Erythroblast (primary cell): ENCODE measurements around the gene PHF21B.

Experiments used
- GATA1 ChIP-seq: IDR thresholded peaks from 2 replicates; pipeline ENCODE4 v1.6.1; 2011; ENCODE audit warnings: low read depth, mild to moderate bottlenecking, control low read depth, low read length, moderate library complexity
- POLR2A ChIP-seq: IDR thresholded peaks from 2 replicates; pipeline ENCODE4 v1.6.1; 2011; ENCODE audit warnings: mild to moderate bottlenecking, low read length

- TF ChIP-seq POLR2A (no peak), GATA1 (no peak)
These were observed 119.2 kb downstream of the PHF21B start for GRCh38 chr22:44890416-44891292.
